Chondrocyte (in vitro differentiated cells): ENCODE results near the gene FSIP1. TPM values are rescaled to one million over a fixed set of nuclear protein-coding genes. Genes with fewer than 3 reads are reported as not detected.

Source experiments
- DNase-seq: peaks from one replicate; pipeline ENCODE4 v3.0.0; 2021; ENCODE audit warnings: mixed read lengths, low spot score
- H3K27ac Mint-ChIP-seq: one replicate; pipeline ENCODE4 v1.8.0; 2021; ENCODE audit warnings: mild to moderate bottlenecking, moderate library complexity, mixed read lengths; ENCODE audit not compliant: unreplicated experiment
- H3K27me3 Mint-ChIP-seq: 2 replicates; pipeline ENCODE4 v1.8.0; 2021; ENCODE audit warnings: low read depth, mixed read lengths
- H3K36me3 Mint-ChIP-seq: 2 replicates; pipeline ENCODE4 v1.8.0; 2021; ENCODE audit warnings: low read depth, mixed read lengths
- H3K4me1 Mint-ChIP-seq: 2 replicates; pipeline ENCODE4 v1.8.0; 2021; ENCODE audit warnings: low read depth, mild to moderate bottlenecking, mixed read lengths
- H3K4me3 Mint-ChIP-seq: one replicate; pipeline ENCODE4 v1.8.0; 2021; ENCODE audit warnings: mild to moderate bottlenecking, moderate library complexity, mixed read lengths; ENCODE audit not compliant: unreplicated experiment
- H3K9me3 Mint-ChIP-seq: 2 replicates; pipeline ENCODE4 v1.8.0; 2021; ENCODE audit warnings: low read depth, mixed read lengths
- total RNA-seq: library from RNA; stranded (reverse); gene quantifications from 3 replicates; pipeline ENCODE4 v1.2.1, GENCODE V29; 2021
- TF ChIP-seq, protein P1 (sequence below): fragments of 200-600 bp; sonication (generic); IDR thresholded peaks from 2 replicates; pipeline ENCODE4 v1.5.0; 2021; ENCODE audit warnings: antibody characterized with exemption, mild to moderate bottlenecking, moderate library complexity

FSIP1 gene
- total RNA-seq, 1 donor from 2014 or later: 0.40 TPM

DNA sequence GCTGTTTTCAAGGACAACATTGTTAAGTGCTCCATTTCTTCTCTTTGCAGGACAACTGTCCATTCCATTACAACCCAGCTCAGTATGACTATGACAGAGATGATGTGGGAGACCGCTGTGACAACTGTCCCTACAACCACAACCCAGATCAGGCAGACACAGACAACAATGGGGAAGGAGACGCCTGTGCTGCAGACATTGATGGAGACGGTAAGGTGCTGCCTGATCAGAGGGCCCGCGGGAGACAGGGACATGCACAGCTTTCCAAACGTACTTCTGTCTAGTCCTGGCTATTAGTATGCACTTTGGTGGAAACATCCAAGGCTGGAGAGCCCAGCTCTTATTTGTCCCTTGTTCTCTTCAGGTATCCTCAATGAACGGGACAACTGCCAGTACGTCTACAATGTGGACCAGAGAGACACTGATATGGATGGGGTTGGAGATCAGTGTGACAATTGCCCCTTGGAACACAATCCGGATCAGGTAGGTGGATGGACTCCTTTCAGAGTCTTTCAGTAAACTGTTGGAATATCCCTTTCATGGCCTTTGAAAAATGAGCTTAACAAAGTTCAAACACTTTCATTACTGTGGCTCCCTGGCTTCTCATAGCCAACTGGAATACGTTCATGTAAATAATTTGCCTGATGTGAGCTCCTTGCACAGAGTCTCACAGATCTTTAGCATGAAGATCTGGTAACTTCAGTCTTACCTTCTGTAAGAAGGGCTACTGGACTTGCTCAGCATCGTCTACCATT is 191.3 kb downstream of the FSIP1 start:
- H3K36me3 Mint-ChIP-seq: peaks cover 83% of the 10 kb centered on the region
- H3K4me3 Mint-ChIP-seq: peak overlapping the region; percentile 31
- H3K27me3 Mint-ChIP-seq: no peaks in the 10 kb centered on the region
- no peaks in the 10 kb centered on the region for H3K9me3 Mint-ChIP-seq
- no peak for DNase-seq
- peak overlapping the region; percentile 72 for H3K27ac Mint-ChIP-seq
- peaks cover 93% of the 10 kb centered on the region for H3K4me1 Mint-ChIP-seq
- TF ChIP-seq, protein P1, sequence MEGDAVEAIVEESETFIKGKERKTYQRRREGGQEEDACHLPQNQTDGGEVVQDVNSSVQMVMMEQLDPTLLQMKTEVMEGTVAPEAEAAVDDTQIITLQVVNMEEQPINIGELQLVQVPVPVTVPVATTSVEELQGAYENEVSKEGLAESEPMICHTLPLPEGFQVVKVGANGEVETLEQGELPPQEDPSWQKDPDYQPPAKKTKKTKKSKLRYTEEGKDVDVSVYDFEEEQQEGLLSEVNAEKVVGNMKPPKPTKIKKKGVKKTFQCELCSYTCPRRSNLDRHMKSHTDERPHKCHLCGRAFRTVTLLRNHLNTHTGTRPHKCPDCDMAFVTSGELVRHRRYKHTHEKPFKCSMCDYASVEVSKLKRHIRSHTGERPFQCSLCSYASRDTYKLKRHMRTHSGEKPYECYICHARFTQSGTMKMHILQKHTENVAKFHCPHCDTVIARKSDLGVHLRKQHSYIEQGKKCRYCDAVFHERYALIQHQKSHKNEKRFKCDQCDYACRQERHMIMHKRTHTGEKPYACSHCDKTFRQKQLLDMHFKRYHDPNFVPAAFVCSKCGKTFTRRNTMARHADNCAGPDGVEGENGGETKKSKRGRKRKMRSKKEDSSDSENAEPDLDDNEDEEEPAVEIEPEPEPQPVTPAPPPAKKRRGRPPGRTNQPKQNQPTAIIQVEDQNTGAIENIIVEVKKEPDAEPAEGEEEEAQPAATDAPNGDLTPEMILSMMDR: no peak

GRCh38 chr15:39589815-39590644 is 192.6 kb downstream of the FSIP1 start:
- peaks cover 84% of the 10 kb centered on the region for H3K36me3 Mint-ChIP-seq
- no peak for DNase-seq

GRCh38 chr15:39589193-39589814 is 193.3 kb downstream of the FSIP1 start:
- no peak for DNase-seq
- H3K36me3 Mint-ChIP-seq: peaks cover 88% of the 10 kb centered on the region
- peak overlapping the region; percentile 81 for H3K27ac Mint-ChIP-seq
- H3K9me3 Mint-ChIP-seq: no peaks in the 10 kb centered on the region
- peak overlapping the region; percentile 53 for H3K4me3 Mint-ChIP-seq
- H3K4me1 Mint-ChIP-seq: peaks cover 98% of the 10 kb centered on the region
- no peaks in the 10 kb centered on the region for H3K27me3 Mint-ChIP-seq
- TF ChIP-seq, protein P1: no peak

More at GRCh38 chr15:39589815-39590644, 192.6 kb downstream of the FSIP1 start:
- H3K9me3 Mint-ChIP-seq: no peaks in the 10 kb centered on the region
- no peaks in the 10 kb centered on the region for H3K27me3 Mint-ChIP-seq
- peak overlapping the region; percentile 81 for H3K27ac Mint-ChIP-seq
- peaks cover 95% of the 10 kb centered on the region for H3K4me1 Mint-ChIP-seq
- H3K4me3 Mint-ChIP-seq: peak overlapping the region; percentile 33
- TF ChIP-seq, protein P1: no peak

GRCh38 chr15:39588531-39589192 is 194.0 kb downstream of the FSIP1 start:
- Mint-ChIP-seq H3K27me3 (no peaks in the 10 kb centered on the region), H3K4me3 (peak overlapping the region; percentile 53), H3K27ac (peak overlapping the region; percentile 81), H3K36me3 (peaks cover 89% of the 10 kb centered on the region), H3K9me3 (no peaks in the 10 kb centered on the region), H3K4me1 (peaks cover 98% of the 10 kb centered on the region)
- TF ChIP-seq, protein P1: no peak
- DNase-seq: no peak
